Colonic mucosa (tissue), 4 donors: ENCODE data around the gene SGSM1. TPM values are rescaled to one million over a fixed set of nuclear protein-coding genes. Genes with fewer than 3 reads are reported as not detected.

Experiments
- DNase-seq: peaks from one replicate; pipeline ENCODE4 v3.0.0-alpha.2; 2020
- H3K27ac ChIP-seq: fragments of 200-600 bp; one replicate; pipeline ENCODE4 v1.8.0; 2021
- H3K27me3 ChIP-seq: fragments of 200-600 bp; one replicate; pipeline ENCODE4 v1.8.0; 2021
- H3K36me3 ChIP-seq: fragments of 200-600 bp; one replicate; pipeline ENCODE4 v1.8.0; 2021
- H3K4me1 ChIP-seq: fragments of 200-600 bp; one replicate; pipeline ENCODE4 v1.8.0; 2021; ENCODE audit warnings: mild to moderate bottlenecking
- H3K4me3 ChIP-seq: fragments of 200-600 bp; one replicate; pipeline ENCODE4 v1.8.0; 2021
- H3K9ac ChIP-seq, 2 donors: one replicate each; pipeline ENCODE4 v1.7.0; 2013; ENCODE audit warnings: control low read depth in 2 of 2, low read depth in 2 of 2, low read length in 2 of 2
- H3K9me3 ChIP-seq: fragments of 200-600 bp; one replicate; pipeline ENCODE4 v1.8.0; 2021
- intact Hi-C: fragments of 100-400 bp; cut with DNase I; formaldehyde crosslinking; loops from one replicate; pipeline ENCODE4 v1.14.1; 2022
- total RNA-seq, 2 donors: library from RNA; stranded (reverse); fragmentation: NEBNext Ultra II Directional in 1 of 2; extraction: Animal tissue kit (Norgen Biotek cat#: 25700) in 1 of 2; gene quantifications; one replicate each; pipeline ENCODE4 v1.2.1, GENCODE V29; 2021
- TF ChIP-seq, protein P1 (sequence below): fragments of 200-600 bp; IDR thresholded peaks from one replicate; pipeline ENCODE4 v1.8.0; 2022; ENCODE audit warnings: antibody characterized with exemption, mild to moderate bottlenecking
- donor health status: healthy.
- donor health status: DM: no; HTN: no; CAD: no.
- donor health status: DM: no; HTN: no; CAD: no.

Gene SGSM1
- total RNA-seq, 2 donors from 2014 or later, result 3.3 to 3.9 TPM

DNA sequence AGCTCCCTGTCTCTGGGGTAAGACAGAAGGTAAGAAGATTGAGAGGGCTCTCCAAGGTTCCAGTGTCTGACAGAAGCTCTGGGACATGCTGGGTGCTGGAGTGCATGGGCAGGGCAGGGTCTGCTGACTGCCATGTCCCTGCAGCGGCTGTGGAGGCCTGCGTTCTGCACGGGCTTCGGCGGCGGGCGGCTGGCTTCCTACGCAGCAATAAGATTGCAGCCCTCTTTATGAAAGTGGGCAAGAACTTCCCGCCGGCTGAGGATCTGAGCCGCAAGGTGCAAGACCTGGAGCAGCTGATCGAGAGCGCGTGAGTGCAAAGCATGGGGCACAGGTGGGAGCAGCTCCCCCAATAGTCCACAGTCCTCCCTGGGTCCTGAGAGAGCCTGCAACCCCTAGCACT lies 41.5 kb downstream of the SGSM1 start:
- Histone ChIP-seq H3K27ac (no peak overlapping the region), H3K4me3 (no peak overlapping the region), H3K9ac (no peak overlapping the region), H3K27me3 (no peaks in the 10 kb centered on the region), H3K4me1 (no peaks in the 10 kb centered on the region), H3K36me3 (no peaks in the 10 kb centered on the region), H3K9me3 (no peaks in the 10 kb centered on the region)
- DNase-seq, result no peak
- intact Hi-C loops, result no loop called here
- TF ChIP-seq, protein P1, sequence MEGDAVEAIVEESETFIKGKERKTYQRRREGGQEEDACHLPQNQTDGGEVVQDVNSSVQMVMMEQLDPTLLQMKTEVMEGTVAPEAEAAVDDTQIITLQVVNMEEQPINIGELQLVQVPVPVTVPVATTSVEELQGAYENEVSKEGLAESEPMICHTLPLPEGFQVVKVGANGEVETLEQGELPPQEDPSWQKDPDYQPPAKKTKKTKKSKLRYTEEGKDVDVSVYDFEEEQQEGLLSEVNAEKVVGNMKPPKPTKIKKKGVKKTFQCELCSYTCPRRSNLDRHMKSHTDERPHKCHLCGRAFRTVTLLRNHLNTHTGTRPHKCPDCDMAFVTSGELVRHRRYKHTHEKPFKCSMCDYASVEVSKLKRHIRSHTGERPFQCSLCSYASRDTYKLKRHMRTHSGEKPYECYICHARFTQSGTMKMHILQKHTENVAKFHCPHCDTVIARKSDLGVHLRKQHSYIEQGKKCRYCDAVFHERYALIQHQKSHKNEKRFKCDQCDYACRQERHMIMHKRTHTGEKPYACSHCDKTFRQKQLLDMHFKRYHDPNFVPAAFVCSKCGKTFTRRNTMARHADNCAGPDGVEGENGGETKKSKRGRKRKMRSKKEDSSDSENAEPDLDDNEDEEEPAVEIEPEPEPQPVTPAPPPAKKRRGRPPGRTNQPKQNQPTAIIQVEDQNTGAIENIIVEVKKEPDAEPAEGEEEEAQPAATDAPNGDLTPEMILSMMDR, result no peak

- no peak for DNase-seq
- Histone ChIP-seq H3K4me1 (no peaks in the 10 kb centered on the region), H3K27me3 (no peaks in the 10 kb centered on the region), H3K27ac (no peak overlapping the region), H3K36me3 (no peaks in the 10 kb centered on the region), H3K4me3 (no peak overlapping the region), H3K9me3 (no peaks in the 10 kb centered on the region), H3K9ac (no peak overlapping the region)
- TF ChIP-seq, protein P1, result no peak
- intact Hi-C loops, result loop anchor here (1.0 kb wide), 1 partner anchor 78 kb away; no protein-coding TSS in a partner anchor
These were observed 42.7 kb downstream of the SGSM1 start for GRCh38 chr22:24848559-24849168.

GRCh38 chr22:24855794-24856193 lies 49.8 kb downstream of the SGSM1 start:
- Histone ChIP-seq H3K4me3 (no peak overlapping the region), H3K4me1 (no peaks in the 10 kb centered on the region), H3K36me3 (no peaks in the 10 kb centered on the region), H3K9me3 (no peaks in the 10 kb centered on the region), H3K9ac (no peak overlapping the region), H3K27me3 (no peaks in the 10 kb centered on the region), H3K27ac (no peak overlapping the region)
- DNase-seq, result no peak
- TF ChIP-seq, protein P1, result no peak
- intact Hi-C loops, result no loop called here

DNA sequence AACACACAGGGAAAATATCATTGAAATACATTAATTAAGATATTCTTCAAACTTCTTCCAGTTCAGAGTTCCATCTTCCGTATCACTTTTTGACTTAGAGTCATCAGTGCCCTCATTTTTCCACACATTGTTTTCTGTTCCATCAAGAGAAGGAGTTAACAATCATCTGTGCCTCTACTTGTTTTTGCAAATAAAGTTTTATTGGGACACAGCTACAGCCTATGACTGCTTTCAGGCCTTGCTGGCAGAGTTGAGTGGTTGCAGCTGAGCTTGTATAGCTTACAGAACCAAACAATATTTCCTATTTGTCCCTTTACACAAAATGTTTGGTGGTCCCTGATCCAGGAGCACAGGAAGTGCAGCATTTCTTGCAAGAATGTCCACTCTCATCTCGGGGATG lies 51.6 kb downstream of the SGSM1 start:
- no peak overlapping the region for H3K4me3 ChIP-seq
- H3K4me1 ChIP-seq, result no peaks in the 10 kb centered on the region
- no peaks in the 10 kb centered on the region for H3K27me3 ChIP-seq
- TF ChIP-seq, protein P1, result no peak
- H3K9me3 ChIP-seq, result no peaks in the 10 kb centered on the region
- no peak overlapping the region for H3K9ac ChIP-seq
- DNase-seq, result no peak
- H3K27ac ChIP-seq, result no peak overlapping the region
- intact Hi-C loops, result no loop called here
- no peaks in the 10 kb centered on the region for H3K36me3 ChIP-seq

DNA sequence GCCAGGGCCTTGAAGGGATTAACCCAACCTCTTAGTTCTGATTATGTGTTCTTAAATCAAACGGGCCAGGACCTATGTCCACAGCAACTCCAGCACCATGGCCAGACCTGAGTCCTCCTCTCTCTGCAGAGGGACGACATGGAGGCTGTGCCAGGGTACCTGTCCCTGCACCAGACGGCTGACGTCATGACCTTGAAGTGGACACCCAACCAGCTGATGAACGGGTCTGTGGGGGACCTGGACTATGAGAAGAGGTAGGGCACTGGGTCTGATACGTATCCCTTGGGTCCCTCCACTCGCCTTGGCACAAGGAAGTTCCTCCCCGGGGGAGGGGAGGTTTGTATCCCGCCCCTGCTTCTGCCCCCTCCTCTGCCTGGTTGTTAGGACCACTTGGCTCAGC lies 53.6 kb downstream of the SGSM1 start:
- Histone ChIP-seq H3K27me3 (no peaks in the 10 kb centered on the region), H3K9me3 (no peaks in the 10 kb centered on the region), H3K27ac (no peak overlapping the region), H3K9ac (no peak overlapping the region), H3K4me3 (no peak overlapping the region), H3K36me3 (no peaks in the 10 kb centered on the region), H3K4me1 (no peaks in the 10 kb centered on the region)
- intact Hi-C loops, result no loop called here
- DNase-seq, result no peak
- TF ChIP-seq, protein P1, result no peak
